Effector memory CD4-positive, alpha-beta T cell (primary cell): ENCODE measurements around the gene SMURF2.

ENCODE experiments used
- DNase-seq, 3 donors: peaks; one replicate each; pipeline ENCODE4 v3.0.0-alpha.2; 2020
- H3K27ac ChIP-seq: 2 replicates; pipeline ENCODE4 v1.7.0; 2013; ENCODE audit warnings: mild to moderate bottlenecking, low read length, moderate library complexity; ENCODE audit not compliant: insufficient read depth, poor library complexity, severe bottlenecking
- H3K27me3 ChIP-seq: replicated peaks from 2 replicates; pipeline ENCODE4 v1.7.0; 2013; ENCODE audit warnings: mild to moderate bottlenecking, low read length; ENCODE audit not compliant: insufficient read depth, control insufficient read depth, poor library complexity, severe bottlenecking
- H3K36me3 ChIP-seq: 2 replicates; pipeline ENCODE4 v1.7.0; 2013; ENCODE audit warnings: mild to moderate bottlenecking, low read length, moderate library complexity; ENCODE audit not compliant: control insufficient read depth, insufficient read depth
- H3K4me1 ChIP-seq: 2 replicates; pipeline ENCODE4 v1.7.0; 2013; ENCODE audit warnings: low read length, mild to moderate bottlenecking; ENCODE audit not compliant: control insufficient read depth, insufficient read depth, poor library complexity, severe bottlenecking
- H3K4me3 ChIP-seq: 2 replicates; pipeline ENCODE4 v1.7.0; 2013; ENCODE audit warnings: low read length, low read depth, mild to moderate bottlenecking; ENCODE audit not compliant: insufficient read depth, poor library complexity, severe bottlenecking
- H3K9me3 ChIP-seq: 2 replicates; pipeline ENCODE4 v1.7.0; 2013; ENCODE audit warnings: mild to moderate bottlenecking, low read length, moderate library complexity; ENCODE audit not compliant: control insufficient read depth

Gene SMURF2

DNA sequence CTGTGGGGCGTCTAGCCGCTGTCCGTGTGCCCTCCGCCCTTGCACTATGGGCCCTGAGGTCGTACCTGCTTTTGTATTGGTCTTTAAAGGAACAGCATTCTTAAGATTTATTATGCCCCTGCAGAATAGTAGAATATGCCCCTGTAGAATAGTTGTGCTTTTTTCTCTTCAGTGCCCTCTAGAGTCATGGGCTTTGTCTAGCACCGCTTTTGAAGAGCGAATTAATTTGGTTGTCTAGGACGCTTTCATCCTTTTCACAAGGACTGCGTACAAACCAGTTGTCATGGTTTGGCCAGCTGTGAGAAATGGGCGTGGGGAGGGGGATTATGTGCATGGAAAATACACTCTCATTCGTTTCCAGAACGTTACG lies 154.7 kb downstream of the SMURF2 start:
- peak overlapping the region; percentile 95 for H3K4me3 ChIP-seq
- H3K4me1 ChIP-seq = peaks cover 32% of the 10 kb centered on the region
- H3K9me3 ChIP-seq = no peaks in the 10 kb centered on the region
- H3K36me3 ChIP-seq = peaks cover 48% of the 10 kb centered on the region
- no peaks in the 10 kb centered on the region for H3K27me3 ChIP-seq
- DNase-seq = no peak
- H3K27ac ChIP-seq = peak overlapping the region; percentile 98

DNA sequence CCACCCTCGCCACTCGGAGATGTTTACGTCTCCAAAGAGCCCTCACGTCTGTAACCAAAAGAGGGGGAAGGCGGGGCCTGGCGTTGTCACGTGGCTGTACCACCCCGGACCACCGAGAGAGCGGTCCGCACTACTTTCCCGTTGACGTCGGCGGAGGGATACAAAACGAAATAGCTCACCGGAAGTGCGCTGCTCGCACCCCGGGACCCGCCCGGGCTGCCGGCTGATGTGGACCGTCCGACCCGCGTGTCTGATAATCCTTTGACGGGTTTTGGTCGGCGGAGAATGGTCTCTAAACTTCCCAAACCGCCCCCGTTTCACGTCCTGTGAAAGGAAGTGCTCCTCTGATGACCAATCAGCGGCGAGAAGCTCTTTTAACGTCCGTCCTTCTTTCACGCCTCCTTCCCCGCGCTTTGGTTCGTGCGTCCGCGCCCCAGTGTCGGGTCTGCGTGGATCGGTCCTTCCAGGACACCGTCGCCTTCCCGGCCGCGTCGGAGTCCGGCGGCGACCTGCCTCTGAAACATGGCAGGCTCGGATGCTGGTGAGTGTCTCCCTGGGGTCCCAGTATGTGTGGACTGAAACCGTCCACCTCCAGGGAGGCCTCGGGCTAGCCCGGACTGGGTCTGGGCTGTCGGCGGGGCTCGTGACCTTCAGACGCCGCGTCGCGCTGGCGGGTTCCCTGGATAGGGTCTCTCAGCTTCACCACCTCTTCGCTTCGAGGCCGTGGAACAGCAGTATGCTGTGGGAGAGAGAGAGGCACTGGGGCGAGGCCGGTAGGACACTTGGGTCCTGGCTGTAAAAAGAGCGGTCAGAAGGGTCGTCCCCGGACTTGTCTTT lies 155.3 kb downstream of the SMURF2 start, which contains the start of gene CEP95:
Gene CEP95 (plus strand): TSS at position 402 of the 837 bp plus-strand sequence. CDS start 121 bp downstream, at position 523.
- Histone ChIP-seq H3K9me3 (no peaks in the 10 kb centered on the region), H3K27me3 (no peaks in the 10 kb centered on the region), H3K4me3 (peak within 1 kb of the TSS; percentile 95), H3K36me3 (peaks cover 50% of the 10 kb centered on the region), H3K27ac (peak within 1 kb of the TSS; percentile 98), H3K4me1 (peaks cover 34% of the 10 kb centered on the region)
- DNase-seq = peak; percentile 92 to 93 (median 93)

DNA sequence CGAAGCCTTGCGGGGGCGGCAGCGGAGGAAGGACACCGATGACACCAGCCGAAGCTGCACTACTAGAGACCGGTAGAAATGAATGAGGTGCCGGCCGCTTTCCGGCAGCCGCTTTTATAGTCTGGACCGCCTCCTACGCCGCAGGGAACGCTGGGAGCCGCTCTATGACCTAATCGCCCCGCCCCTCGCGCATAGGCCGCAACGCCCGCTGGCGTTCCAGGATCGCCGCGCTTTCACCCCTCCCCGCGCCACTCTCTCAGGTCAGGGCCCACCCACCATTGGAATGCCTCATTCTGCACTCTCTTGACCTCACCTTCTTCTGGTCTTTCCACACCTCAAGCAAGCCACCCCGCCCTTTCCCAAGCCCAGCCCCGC lies 155.9 kb downstream of the SMURF2 start, which contains the start of gene DDX5:
Gene DDX5 (minus strand): TSS at position 89 of the 375 bp plus-strand sequence. CDS start 170 bp downstream, outside the sequence.
- peak; percentile 95 to 97 (median 95) for DNase-seq
- Histone ChIP-seq H3K27me3 (no peaks in the 10 kb centered on the region), H3K36me3 (peaks cover 54% of the 10 kb centered on the region), H3K4me3 (peak within 1 kb of the TSS; percentile 95), H3K9me3 (no peaks in the 10 kb centered on the region), H3K4me1 (peaks cover 34% of the 10 kb centered on the region), H3K27ac (peak within 1 kb of the TSS; percentile 98)

DNA sequence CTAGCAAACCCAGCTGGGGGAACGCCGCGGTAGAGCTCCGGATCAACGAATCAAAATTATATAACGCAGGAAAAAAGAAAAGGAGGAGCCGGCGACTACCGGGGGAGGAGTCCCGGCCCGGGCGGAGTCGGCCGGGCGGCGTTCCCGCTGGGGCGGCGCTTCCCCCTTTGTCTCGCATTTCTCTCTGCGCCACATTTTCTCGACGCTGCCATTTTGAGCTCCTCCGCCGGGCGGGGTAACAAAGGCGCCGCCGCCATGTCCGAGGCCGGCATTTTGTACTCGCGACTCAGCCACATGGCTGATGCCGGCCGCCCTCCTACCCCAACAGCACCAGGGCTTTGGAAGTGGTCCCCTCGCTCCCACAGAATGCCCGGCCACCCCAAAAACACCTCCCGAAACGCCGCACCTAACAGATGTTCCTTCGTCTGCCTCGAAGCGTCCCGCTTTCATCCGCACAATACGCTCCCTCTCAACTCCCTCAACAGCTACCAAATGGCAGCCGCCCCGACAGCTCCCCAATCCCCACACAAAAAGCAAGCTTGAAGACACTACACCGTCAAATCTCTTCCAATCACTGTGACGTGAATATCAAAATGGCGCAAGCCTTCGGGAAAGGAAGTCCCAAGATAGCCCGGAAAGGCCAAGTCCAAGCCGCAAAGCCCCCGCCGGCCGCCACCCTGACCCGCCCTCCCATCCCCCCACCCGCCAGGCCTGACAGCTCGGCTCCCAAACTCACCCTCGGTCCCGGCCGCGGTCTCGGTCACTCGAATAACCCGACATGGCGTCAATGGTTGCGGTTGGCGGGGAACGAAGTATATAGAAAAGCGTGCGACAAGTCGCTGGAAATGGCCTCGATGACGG lies 156.5 kb downstream of the SMURF2 start:
- Histone ChIP-seq H3K27ac (peak overlapping the region; percentile 98), H3K4me1 (peaks cover 34% of the 10 kb centered on the region), H3K4me3 (peak overlapping the region; percentile 95), H3K27me3 (no peaks in the 10 kb centered on the region), H3K9me3 (no peaks in the 10 kb centered on the region), H3K36me3 (peaks cover 59% of the 10 kb centered on the region)
- DNase-seq = peak; percentile 70 to 79 (median 71)

DNA sequence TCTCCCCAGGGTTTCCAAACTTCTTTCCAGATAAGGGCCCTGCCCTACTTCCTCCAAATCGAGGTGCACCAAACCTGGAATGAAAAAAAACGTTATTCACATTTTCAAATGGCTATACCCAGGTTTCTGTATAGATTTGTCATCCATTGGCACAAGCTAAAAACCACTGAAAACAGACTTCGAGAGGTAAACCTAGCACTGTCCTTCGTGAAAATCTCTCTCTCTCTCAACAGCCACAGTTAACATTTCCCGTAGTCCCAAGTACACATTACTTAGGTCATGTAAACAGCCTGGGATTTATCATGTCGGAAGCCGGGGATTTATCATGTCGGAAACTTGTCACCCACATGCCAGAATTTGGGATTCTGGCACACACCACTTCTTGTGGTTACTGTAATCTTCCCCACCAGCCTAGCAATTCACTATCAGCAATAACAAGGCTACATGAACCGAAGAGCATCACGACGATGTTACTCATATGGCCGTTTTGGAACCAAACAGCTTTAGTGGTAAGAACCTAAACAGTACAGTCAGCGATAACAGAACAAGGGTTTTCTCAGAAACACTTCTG lies 157.3 kb downstream of the SMURF2 start:
- Histone ChIP-seq H3K36me3 (peaks cover 59% of the 10 kb centered on the region), H3K4me1 (peaks cover 34% of the 10 kb centered on the region), H3K4me3 (peak overlapping the region; percentile 95)

DNA sequence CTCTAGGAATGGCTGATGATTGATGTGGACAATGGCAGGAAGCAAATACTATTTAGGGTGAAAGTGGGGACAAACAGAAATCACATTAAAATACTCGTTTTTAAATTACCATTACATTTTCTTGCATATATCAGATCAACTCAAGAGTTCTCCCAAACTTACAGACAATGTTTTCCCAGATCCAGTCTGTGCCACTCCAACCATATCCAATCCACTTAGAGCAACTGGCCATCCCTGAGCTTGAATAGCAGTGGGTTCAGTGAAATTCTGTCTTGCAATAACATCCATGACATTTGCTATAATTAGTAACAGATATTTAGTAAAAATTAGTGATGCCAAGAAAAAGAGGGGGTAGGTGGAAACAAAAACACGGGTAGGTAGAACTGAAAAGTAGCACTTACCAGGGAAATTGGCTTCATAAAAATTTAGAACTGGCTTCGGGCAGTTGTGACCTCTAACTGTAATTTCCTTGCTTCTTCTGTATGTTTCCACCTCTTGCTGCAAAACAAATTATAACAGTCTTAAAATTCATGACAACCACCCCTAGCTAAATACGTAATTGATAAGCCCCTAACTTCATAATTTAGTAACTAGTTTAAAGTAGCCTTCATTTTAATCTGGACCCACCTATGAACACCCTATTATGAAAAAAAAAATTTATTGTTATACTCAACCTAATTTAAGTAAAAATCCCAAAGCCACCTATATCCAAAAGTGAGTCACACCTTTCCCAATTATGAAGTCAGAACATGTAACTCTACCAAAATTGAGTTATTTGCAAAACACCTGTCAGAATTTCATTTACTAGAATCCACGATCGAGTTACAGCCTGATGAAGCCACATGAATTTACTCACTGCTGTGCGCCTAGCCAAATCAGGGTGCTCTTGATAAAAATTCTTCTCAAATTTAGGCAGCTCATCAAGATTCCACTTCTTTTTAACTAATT lies 158.0 kb downstream of the SMURF2 start:
- Histone ChIP-seq H3K4me3 (peak overlapping the region; percentile 95), H3K27ac (peak overlapping the region; percentile 98), H3K9me3 (no peaks in the 10 kb centered on the region), H3K36me3 (peaks cover 65% of the 10 kb centered on the region), H3K27me3 (no peaks in the 10 kb centered on the region), H3K4me1 (peaks cover 33% of the 10 kb centered on the region)
- no peak for DNase-seq

More for the DNA sequence above, 157.3 kb downstream of the SMURF2 start:
- no peaks in the 10 kb centered on the region for H3K9me3 ChIP-seq
- H3K27me3 ChIP-seq = no peaks in the 10 kb centered on the region
- DNase-seq = no peak
- peak overlapping the region; percentile 98 for H3K27ac ChIP-seq

DNA sequence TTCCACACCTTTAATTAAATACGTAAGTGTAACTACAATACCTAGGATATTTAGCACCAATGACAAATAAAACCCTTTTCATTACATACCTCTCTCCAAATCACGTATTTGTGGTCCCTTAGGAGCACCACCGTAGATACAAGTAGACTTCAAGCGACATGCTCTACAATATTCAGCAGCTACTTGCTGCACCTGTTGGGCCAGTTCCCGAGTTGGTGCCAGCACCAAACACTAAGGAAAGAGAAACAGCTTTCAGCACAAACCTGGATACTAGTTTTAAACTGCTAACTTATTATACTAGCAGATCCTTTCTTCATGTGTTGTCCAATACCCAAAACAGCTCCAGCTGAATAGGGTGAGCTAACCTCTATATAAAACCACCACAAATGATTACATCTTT lies 158.8 kb downstream of the SMURF2 start:
- Histone ChIP-seq H3K4me3 (peak overlapping the region; percentile 8), H3K27ac (peak overlapping the region; percentile 32), H3K36me3 (peaks cover 72% of the 10 kb centered on the region), H3K9me3 (no peaks in the 10 kb centered on the region), H3K4me1 (peaks cover 28% of the 10 kb centered on the region), H3K27me3 (no peaks in the 10 kb centered on the region)
- DNase-seq = no peak

DNA sequence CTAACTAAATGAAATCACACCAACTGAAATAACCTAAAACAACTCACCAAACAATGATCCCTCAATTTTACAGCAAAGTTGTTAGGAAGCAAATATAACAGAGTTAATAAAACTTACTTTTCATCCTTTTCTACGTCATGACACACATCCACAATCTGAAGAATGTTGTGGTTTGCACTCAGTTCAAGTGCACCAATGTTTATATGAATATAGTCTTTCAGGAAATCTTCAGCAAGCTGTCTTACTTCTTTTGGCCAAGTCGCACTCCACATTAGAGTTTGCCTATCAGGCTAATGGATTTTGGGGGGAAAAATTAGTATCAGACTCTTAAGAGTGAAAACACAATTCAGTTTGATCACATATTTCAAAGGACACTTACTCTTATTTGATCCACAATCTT lies 159.3 kb downstream of the SMURF2 start:
- Histone ChIP-seq H3K27me3 (no peaks in the 10 kb centered on the region), H3K4me1 (peaks cover 27% of the 10 kb centered on the region), H3K27ac (no peak overlapping the region), H3K9me3 (no peaks in the 10 kb centered on the region), H3K36me3 (peaks cover 77% of the 10 kb centered on the region), H3K4me3 (no peak overlapping the region)
- no peak for DNase-seq

DNA sequence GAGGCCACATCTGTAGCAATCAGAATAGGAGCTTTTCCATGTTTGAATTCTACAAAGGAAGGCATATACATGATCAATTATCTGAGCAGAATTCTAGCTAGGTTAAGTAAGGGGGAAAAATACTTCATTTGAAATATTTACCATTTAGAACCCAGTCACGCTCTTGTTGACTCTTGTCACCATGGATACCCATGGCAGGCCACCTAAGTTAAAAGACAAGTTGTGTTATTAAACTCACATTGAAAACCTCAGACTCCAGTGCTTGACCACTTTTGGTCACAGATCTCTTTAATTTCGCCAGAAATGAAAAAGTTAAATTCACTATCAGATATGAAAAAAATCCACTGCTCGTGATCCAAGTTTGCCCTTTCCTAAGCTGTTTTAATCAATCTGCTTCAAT lies 160.1 kb downstream of the SMURF2 start:
- Histone ChIP-seq H3K4me3 (no peak overlapping the region), H3K4me1 (peaks cover 32% of the 10 kb centered on the region), H3K9me3 (no peaks in the 10 kb centered on the region), H3K27ac (peak overlapping the region; percentile 31), H3K36me3 (peaks cover 77% of the 10 kb centered on the region), H3K27me3 (no peaks in the 10 kb centered on the region)
- DNase-seq = no peak
